DND-41 (cell line): ENCODE data around the gene DNAAF5.

ENCODE experiments used
- EZH2 ChIP-seq: IDR thresholded peaks from 3 replicates; pipeline ENCODE4 v1.6.1; 2012; ENCODE audit warnings: borderline replicate concordance, low read depth, mild to moderate bottlenecking, moderate library complexity, low read length, inconsistent platforms; ENCODE audit not compliant: severe bottlenecking
- TF ChIP-seq, protein P1 (sequence below): IDR thresholded peaks from 2 replicates; pipeline ENCODE4 v1.5.1; 2012; ENCODE audit warnings: borderline replicate concordance, low read length, moderate library complexity, mild to moderate bottlenecking; ENCODE audit not compliant: poor library complexity, severe bottlenecking; ENCODE audit errors: extremely low read depth

DNA sequence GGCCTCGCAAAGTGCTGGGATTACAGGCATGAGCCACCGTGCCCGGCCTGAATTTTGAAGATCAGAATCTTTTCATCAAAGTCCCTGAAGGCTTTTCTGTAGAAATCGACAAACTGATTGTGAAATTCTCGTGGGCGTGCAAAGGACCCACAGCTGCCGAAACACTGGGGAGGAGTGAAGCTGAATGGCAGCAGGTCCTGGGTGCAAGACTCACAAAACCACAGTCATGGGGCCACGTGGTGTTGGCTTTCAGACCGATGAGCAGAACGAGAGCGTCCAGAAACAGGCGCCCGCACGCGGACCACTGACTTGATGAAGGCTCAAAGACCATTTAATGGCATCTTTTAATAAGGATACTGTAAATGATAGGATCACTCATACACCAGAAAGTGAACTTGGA, 25.3 kb downstream of the DNAAF5 start:
- TF ChIP-seq EZH2 = no peak
- TF ChIP-seq, protein P1, sequence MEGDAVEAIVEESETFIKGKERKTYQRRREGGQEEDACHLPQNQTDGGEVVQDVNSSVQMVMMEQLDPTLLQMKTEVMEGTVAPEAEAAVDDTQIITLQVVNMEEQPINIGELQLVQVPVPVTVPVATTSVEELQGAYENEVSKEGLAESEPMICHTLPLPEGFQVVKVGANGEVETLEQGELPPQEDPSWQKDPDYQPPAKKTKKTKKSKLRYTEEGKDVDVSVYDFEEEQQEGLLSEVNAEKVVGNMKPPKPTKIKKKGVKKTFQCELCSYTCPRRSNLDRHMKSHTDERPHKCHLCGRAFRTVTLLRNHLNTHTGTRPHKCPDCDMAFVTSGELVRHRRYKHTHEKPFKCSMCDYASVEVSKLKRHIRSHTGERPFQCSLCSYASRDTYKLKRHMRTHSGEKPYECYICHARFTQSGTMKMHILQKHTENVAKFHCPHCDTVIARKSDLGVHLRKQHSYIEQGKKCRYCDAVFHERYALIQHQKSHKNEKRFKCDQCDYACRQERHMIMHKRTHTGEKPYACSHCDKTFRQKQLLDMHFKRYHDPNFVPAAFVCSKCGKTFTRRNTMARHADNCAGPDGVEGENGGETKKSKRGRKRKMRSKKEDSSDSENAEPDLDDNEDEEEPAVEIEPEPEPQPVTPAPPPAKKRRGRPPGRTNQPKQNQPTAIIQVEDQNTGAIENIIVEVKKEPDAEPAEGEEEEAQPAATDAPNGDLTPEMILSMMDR = no peak
